Transverse colon (tissue), 4 donors: ENCODE data around the gene RND3. TPM values are rescaled to one million over a fixed set of nuclear protein-coding genes. Genes with fewer than 3 reads are reported as not detected.

Experiments used
- DNase-seq: peaks from one replicate; pipeline ENCODE4 v3.0.0-alpha.2; 2019
- H3K27ac ChIP-seq, 4 donors: fragments of 200-600 bp; sonication (generic); 2 replicates each; pipeline ENCODE4 v1.5.1; 2016 to 2018; ENCODE audit warnings: inconsistent platforms in 4 of 4
- H3K27me3 ChIP-seq: fragments of 200-600 bp; sonication (generic); 2 replicates; pipeline ENCODE4 v1.5.1; 2017; ENCODE audit warnings: inconsistent platforms
- H3K36me3 ChIP-seq, 4 donors: fragments of 200-600 bp; sonication (generic); 2 replicates each; pipeline ENCODE4 v1.5.1; 2017 to 2019; ENCODE audit warnings: inconsistent platforms in 4 of 4
- H3K4me1 ChIP-seq, 4 donors: fragments of 200-600 bp; sonication (generic); 2 replicates each; pipeline ENCODE4 v1.5.1; 2017 to 2020; ENCODE audit warnings: inconsistent platforms in 4 of 4
- H3K4me3 ChIP-seq, 4 donors: fragments of 200-600 bp; sonication (generic); 1 replicate in 1 of 4; 2 replicates in 3 of 4; pipeline versions ENCODE4 v1.5.1 to v1.6.1; 2017 to 2019; ENCODE audit warnings: inconsistent platforms in 4 of 4
- H3K9me3 ChIP-seq, 2 donors: fragments of 200-600 bp; sonication (generic); 2 replicates each; pipeline ENCODE4 v1.5.1; 2017 to 2019; ENCODE audit warnings: inconsistent platforms in 2 of 2
- CTCF ChIP-seq, 5 experiments: fragments of 200-600 bp in 3 of 5; fragments of 450-650 bp in 2 of 5; sonication (generic) in 3 of 5; IDR thresholded peaks; 1 replicate in 2 of 5; 2 replicates in 3 of 5; pipeline ENCODE4 v1.5.1; 2016 to 2017; ENCODE audit warnings: antibody characterized with exemption in 5 of 5, inconsistent platforms in 3 of 5, mild to moderate bottlenecking in 2 of 5, moderate library complexity in 1 of 5
- EP300 ChIP-seq: sonication (generic); formaldehyde crosslinking; IDR thresholded peaks from one replicate; pipeline ENCODE4 v1.6.1; 2017; ENCODE audit warnings: antibody characterized with exemption, low read depth
- POLR2A ChIP-seq: fragments of 450-650 bp; IDR thresholded peaks from one replicate; pipeline ENCODE4 v1.6.1; 2016; ENCODE audit warnings: antibody characterized with exemption, mild to moderate bottlenecking, moderate library complexity
- POLR2AphosphoS5 ChIP-seq, 3 donors: sonication (generic); formaldehyde crosslinking; IDR thresholded peaks; one replicate each; pipeline ENCODE4 v1.6.1; 2016; ENCODE audit warnings: antibody characterized with exemption in 3 of 3
- WGBS, 2 donors: methylation state at CpG; one replicate each; pipeline ENCODE4 v1.1.5; 2018; ENCODE audit warnings: low coverage in 1 of 2; 5-methylcytosine and 5-hydroxymethylcytosine counted together
- in situ Hi-C, 4 donors: fragments of 200-750 bp; cut with MboI; loops; one replicate each; pipeline versions ENCODE4 v1.15.0 to v1.15.1; 2017; ENCODE audit warnings: low sequenced_read_pairs in 3 of 4, low pct_ligation_motif_present in 1 of 4, low pct_unique_long_range_greater_than_20kb in 1 of 4
- intact Hi-C: fragments of 100-400 bp; cut with DNase I; formaldehyde crosslinking; loops from one replicate; pipeline ENCODE4 v1.15.1; 2023; ENCODE audit warnings: low total_unique reads
- total RNA-seq, 4 donors: library from RNA; depleted of rRNA; stranded (reverse); fragments of >200 nt; gene quantifications; one replicate each; pipeline ENCODE4 v1.1.0, GENCODE V29; 2016

Gene RND3
- total RNA-seq, 4 donors from 2014 or later = 16.5 to 54.6 (median 46.1) TPM

DNA sequence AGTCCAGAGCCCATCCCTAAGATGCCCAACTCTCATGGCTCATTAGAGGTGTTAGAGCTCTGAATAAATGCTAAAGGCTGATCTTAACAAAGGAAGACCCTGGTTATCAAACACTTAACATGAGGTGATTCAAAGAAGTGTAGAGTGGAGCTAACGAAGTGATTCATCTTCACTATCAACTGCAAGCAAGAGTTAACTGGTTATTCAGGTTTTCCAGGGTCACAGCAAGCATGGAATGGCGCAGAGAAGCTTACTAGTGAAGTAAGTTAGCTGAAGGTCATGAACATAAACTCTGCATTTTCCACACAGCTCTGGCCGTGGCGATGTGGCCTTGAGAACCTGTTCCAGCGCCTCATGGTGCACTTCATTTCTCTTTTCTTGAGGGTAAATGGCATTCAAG is 17.0 kb downstream of the RND3 start:
- peaks cover 0 to 41% (median 11%) of the 10 kb centered on the region in 4 donors for H3K36me3 ChIP-seq
- H3K27me3 ChIP-seq = no peaks in the 10 kb centered on the region
- H3K27ac ChIP-seq = no peak overlapping the region
- intact Hi-C loops (no loop called here), in situ Hi-C loops (no loop called here)
- 92 to 96% methylated on average over 5 of the region's 5 CpGs for WGBS, 2 donors
- H3K9me3 ChIP-seq = no peaks in the 10 kb centered on the region
- no peak overlapping the region for H3K4me3 ChIP-seq
- TF ChIP-seq POLR2AphosphoS5 (IDR thresholded peaks at IDR 0.05) = no peak
- no peak for TF ChIP-seq EP300
- TF ChIP-seq POLR2A = no peak
- no peak for TF ChIP-seq CTCF (IDR thresholded peaks at IDR 0.05)
- no peak for DNase-seq
- peaks cover 8 to 58% (median 34%) of the 10 kb centered on the region in 4 donors for H3K4me1 ChIP-seq

DNA sequence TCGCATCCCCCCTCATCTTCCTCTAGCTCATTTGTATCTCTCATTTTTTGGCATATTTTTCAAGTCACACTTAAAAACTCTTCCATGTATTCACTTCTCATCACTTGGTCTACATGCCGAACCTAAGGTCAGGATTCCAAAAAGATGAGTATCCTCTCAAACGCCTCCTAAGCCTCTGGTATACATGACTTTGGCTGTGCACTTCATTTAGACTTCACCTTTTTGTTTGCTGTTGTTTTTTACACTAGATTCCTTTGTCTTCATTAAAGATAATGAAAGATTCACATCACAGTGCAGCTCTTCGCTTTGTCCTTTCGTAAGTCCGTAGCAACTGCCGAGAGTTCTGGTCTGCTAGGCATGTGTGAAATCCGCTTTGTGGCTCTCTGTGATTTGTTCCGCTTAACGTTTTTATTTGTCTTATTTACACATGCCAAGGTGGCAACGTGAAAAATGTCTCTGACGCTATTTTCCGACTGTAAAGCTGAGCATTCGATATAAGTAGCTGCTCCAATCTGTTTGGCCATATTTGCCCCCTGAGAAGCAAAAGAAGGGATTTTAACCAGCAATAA is 17.7 kb downstream of the RND3 start:
- H3K36me3 ChIP-seq = peaks cover 0 to 41% (median 11%) of the 10 kb centered on the region in 4 donors

DNA sequence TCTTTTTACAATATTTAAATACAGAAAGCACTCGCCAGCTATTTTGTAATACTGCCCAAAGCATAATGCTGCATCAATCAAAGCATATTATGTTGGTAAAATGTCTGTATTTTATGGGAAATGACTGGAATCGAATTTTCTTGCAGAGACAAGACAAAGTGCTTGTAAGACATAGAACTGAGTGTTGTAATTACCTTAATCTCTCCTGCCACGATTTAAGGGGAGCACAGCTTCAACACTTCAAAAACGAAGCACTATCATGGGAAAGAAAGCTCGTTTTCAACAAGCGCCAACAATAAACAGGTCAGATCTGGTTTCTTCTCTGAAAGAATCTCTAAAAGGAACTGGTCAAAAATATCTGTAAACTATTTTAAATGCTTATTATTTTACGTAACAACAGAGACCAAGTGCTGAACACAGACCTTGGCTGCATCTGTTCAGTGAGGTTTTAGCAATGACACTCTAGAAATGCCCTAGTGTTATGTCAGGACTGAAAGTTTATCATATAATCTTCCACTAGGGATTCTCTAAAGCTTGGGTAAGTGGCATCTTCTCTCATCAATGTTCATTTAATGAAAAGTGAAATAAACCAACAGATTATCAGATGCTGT is 19.0 kb downstream of the RND3 start:
- peaks cover 0 to 41% (median 11%) of the 10 kb centered on the region in 4 donors for H3K36me3 ChIP-seq
- no peaks in the 10 kb centered on the region for H3K9me3 ChIP-seq
- peak overlapping the region; percentile 60 to 72 (median 66) for H3K27ac ChIP-seq
- intact Hi-C loops = no loop called here
- no peaks in the 10 kb centered on the region for H3K27me3 ChIP-seq
- in situ Hi-C loops = no loop called here
- DNase-seq = no peak
- no peak overlapping the region for H3K4me3 ChIP-seq
- TF ChIP-seq POLR2AphosphoS5 (IDR thresholded peaks at IDR 0.05) (no peak), EP300 (no peak), POLR2A (no peak), CTCF (IDR thresholded peaks at IDR 0.05) (no peak)
- 65 to 73% methylated on average over 7 of the region's 7 CpGs for WGBS, 2 donors
- H3K4me1 ChIP-seq = peaks cover 3 to 42% (median 16%) of the 10 kb centered on the region in 4 donors

More for the DNA sequence above, 17.7 kb downstream of the RND3 start:
- Histone ChIP-seq H3K4me3 (no peak overlapping the region), H3K4me1 (peaks cover 8 to 52% (median 27%) of the 10 kb centered on the region in 4 donors), H3K27ac (no peak overlapping the region), H3K27me3 (no peaks in the 10 kb centered on the region), H3K9me3 (no peaks in the 10 kb centered on the region)
- WGBS, 2 donors = 86 to 89% methylated on average over 14 of the region's 14 CpGs
- no peak for DNase-seq
- no peak for TF ChIP-seq POLR2A
- no peak for TF ChIP-seq CTCF (IDR thresholded peaks at IDR 0.05)
- TF ChIP-seq EP300 = no peak
- TF ChIP-seq POLR2AphosphoS5 (IDR thresholded peaks at IDR 0.05) = no peak
- in situ Hi-C loops = no loop called here
- intact Hi-C loops = no loop called here

- no peaks in the 10 kb centered on the region for H3K27me3 ChIP-seq
- no peak for DNase-seq
- TF ChIP-seq EP300 = no peak
- no peak for TF ChIP-seq POLR2A
- no peak for TF ChIP-seq CTCF (IDR thresholded peaks at IDR 0.05)
- no peak for TF ChIP-seq POLR2AphosphoS5 (IDR thresholded peaks at IDR 0.05)
- 79% methylated on average over 2 of the region's 2 CpGs; no CpG with 5 or more reads in 1 of the 2 donors for WGBS, 2 donors
- H3K4me1 ChIP-seq = peaks cover 0 to 34% (median 8%) of the 10 kb centered on the region in 4 donors
- H3K27ac ChIP-seq = peak overlapping the region; percentile 60 to 72 (median 66)
- in situ Hi-C loops (no loop called here), intact Hi-C loops (no loop called here)
- no peak overlapping the region for H3K4me3 ChIP-seq
- peaks cover 0 to 41% (median 11%) of the 10 kb centered on the region in 4 donors for H3K36me3 ChIP-seq
- no peaks in the 10 kb centered on the region for H3K9me3 ChIP-seq
Measured at GRCh38 chr2:150467621-150467963, 19.9 kb downstream of the RND3 start.
